NCI-H82 treated with DMSO at 0.1 percent for 48 hours (cell line): ENCODE data around the gene LPP.

Experiments used
- DNase-seq: peaks from one replicate; lab custom pipeline; 2025; ENCODE audit not compliant: unreplicated experiment; lab: John Stamatoyannopoulos, UW

The LPP gene

GRCh38 chr3:188848947-188849346, 695.0 kb downstream of the LPP start:
- no peak for DNase-seq

DNA sequence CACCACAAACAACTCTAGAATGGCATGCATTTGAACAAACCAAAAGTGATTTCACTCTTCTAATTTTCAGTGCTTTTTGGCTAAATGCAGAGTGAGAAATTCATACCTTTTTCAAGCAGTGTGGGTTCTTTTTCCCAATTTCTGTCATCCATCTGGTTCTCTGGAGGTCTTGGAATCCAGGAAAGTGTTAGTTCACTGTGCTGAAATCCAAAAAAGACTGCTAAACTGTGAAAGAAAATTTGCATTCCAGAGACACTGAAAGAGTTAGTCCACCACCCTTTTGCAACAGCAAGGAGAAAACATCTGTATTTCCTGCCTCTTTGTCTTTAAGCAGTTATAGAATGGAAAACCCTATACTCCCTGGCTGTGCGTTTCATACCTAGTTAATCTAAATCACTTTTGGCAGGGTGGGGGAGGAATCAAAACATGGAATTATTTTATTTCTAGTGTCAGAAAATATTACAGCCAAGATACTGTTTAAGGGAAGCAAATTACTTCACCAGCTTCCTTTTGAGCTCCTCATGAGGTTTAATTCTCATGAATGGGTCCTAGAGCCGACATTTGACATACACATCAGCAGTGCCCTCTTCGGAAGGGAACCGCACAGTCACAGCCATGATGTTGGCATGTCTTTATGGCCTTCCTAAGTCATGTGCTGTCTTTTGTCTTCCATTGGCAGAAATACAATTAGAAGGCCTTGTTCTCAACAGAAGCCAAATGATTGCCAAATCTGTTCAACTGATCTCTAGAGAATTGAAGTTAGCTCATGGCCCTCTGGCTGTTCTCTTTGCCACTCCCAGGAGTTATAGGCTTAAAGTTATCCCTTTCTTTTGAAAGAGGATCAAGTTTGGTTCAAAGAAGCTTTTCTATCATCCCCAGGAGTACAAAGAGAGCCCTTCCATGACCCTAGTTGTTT, 700.2 kb downstream of the LPP start:
- peak; percentile 32 for DNase-seq

DNA sequence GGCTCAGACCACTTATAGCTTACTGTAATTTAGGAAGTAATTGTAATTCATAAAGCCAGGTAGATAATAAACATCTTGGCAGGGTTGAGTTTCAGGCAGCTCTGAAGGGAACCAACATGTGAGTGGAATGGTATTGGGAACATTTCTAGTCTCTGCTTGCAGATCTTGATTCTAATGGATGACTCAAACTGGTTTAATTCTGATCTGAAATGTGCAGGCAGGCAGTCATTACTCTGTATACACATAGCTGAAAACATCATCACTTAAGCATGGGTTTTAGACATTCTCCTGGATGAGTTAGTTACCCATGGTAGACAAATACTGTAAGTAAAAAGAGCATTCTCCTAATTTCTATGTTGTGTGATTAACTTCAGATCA, 700.8 kb downstream of the LPP start:
- DNase-seq = no peak

GRCh38 chr3:188855675-188856074, 701.7 kb downstream of the LPP start:
- DNase-seq = no peak

GRCh38 chr3:188860147-188860546, 706.2 kb downstream of the LPP start:
- DNase-seq = no peak

GRCh38 chr3:188861842-188862744, 708.1 kb downstream of the LPP start:
- no peak for DNase-seq

DNA sequence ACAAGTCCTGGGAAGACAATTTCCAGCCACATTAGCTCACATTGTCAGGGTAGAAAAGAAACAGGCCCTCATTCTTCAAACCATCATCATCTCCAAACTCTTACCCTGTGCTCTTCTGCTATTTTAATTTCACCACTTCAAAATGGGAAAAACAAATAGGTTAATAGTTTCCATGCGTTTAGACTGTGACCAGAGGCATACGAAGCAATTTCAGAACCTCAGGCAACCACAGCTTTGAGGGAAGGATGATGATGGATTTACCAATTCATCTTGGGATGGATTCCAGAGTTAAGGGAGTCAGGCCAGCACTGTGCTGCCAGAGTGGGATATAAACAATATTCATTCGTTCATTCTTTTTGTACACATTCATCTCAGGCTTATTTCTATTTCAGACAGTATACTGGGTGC, 710.0 kb downstream of the LPP start:
- DNase-seq = no peak

GRCh38 chr3:188867691-188868265, 713.8 kb downstream of the LPP start:
- DNase-seq = no peak

DNA sequence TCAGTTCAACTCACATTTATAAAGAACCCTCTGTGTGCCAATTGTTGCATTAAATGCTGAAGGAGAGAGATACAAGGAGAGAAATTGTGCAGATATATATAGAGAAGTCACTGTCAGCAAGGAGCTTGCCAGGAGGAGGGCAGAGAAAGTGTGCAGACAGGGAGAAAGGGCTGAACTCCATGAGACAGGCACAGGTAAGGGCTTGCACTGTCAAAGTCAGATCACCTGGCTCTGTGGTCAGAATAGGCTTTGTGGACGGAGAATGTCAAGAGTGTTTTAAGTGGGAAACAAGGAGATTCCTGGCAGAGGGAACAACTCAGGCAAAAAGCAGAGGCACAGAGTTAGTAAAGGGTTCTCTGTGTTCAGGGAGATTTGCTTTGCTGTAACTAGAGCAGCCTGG, 714.8 kb downstream of the LPP start:
- no peak for DNase-seq

- no peak for DNase-seq
Observed at GRCh38 chr3:188869628-188870027, 715.7 kb downstream of the LPP start.

- DNase-seq = no peak
Observed at GRCh38 chr3:188870431-188870830, 716.5 kb downstream of the LPP start.

- no peak for DNase-seq
Observed at GRCh38 chr3:188874576-188874975, 720.6 kb downstream of the LPP start.

DNA sequence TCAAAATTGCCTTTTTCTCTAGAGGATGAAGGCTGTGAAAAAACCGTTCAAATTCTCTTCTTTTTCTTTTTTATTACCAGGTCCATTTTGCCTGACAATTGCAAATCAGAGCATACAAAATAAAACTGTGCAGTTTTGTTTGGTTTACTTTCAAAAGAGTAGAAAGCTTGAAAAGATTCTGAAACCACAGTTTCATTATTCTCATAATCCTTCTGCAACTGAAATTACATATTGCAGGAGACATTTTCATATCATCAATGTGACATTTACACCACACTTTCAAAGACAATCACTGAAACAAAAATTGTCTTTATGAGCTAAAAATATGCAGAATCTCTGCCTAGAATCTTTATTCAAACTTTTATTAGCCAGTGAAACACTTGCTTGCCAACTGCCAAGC, 721.5 kb downstream of the LPP start:
- DNase-seq = no peak

GRCh38 chr3:188876370-188876769, 722.4 kb downstream of the LPP start:
- no peak for DNase-seq

DNA sequence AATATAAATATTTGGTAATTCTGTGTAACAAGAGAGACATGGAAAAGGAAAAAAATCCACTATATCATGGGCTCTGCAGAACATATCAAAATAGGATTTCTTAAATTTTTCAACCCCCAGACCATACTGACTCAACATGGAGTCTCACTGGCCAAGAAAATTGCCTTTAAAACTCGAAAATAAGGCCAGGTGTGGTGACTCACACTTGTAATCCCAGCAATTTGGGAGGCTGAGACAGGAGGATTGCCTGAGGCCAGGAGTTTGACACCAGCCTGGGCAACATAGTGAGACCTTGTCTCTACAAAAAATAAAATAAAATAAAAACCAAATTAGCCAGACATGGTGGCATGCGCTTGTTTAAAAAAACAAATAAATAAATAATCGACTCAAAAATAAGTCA, 723.4 kb downstream of the LPP start:
- no peak for DNase-seq

- no peak for DNase-seq
Observed at GRCh38 chr3:188878076-188878475, 724.1 kb downstream of the LPP start.

GRCh38 chr3:188881954-188882641, 728.1 kb downstream of the LPP start:
- no peak for DNase-seq

GRCh38 chr3:188884299-188885043, 730.5 kb downstream of the LPP start:
- no peak for DNase-seq

DNA sequence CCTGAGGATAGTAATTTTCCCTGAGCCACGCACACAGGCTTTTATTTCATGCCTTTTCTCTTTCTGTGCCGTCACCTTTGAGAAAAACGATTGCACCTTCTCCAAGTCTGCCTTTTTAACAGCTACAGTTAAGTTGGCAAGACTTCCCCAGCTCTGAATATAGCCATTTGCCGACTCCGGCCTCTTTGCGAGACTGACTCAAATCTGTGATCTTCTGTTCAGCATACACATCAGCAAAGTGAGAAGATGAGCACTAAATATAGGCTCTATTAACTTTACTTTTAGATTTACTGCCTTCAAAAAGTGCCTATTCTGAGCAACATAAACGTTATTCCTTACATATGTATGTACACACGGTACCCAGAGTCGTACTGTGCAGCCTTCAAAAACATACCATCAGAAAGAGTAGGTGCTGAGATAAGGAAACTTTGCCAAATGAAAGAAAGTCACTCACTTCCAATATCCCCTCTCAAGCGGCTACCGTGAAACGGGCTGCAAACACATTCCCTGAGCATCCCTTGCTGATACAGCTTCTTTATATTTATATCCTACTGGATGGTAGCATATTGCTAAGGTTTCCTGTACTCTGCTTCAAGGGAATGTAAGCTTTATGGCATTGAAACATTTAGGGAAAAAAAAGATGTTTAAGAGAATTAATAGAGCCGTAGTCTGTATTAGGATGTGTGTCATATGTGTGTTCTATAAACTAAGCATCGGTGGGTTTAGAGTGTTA, 734.5 kb downstream of the LPP start:
- DNase-seq = no peak

DNA sequence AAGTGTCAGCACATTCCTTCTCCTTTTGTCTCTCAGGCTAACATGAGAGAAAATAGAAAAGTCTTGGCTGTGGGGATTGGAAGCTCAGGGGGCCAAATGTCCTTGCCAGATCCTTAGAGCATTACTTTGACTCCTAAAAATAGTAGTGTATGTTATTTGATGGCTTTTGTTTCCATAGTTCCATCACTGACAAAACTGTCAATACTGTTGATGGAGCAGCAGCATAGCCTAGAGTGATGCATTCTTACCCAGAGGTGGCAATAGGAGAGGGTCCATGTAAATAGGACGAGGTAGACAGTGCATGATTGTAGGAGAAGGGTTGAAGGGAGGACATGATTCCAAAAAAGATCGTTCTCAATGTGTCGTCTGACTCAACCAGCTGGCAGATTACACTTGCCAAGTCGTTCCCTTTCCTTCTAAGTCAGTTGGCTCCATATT, 735.1 kb downstream of the LPP start:
- DNase-seq = no peak
